HUES48 (cell line): ENCODE measurements around the gene UPK3A.
A peak's percentile ranks its signal among the peaks of the same experiment; 100 is the strongest.
"Not testable (repeated sequence)": the region's sequence is repeated elsewhere in the genome, so short reads cannot be mapped to it uniquely, and the experiment has no call there.

Source experiments
- H3K27ac ChIP-seq: one replicate; pipeline ENCODE4 v1.7.0; 2013; ENCODE audit warnings: low read depth, low read length, inconsistent platforms
- H3K27me3 ChIP-seq: 2 replicates; pipeline ENCODE4 v1.6.1; 2013; ENCODE audit warnings: mild to moderate bottlenecking, low read length; ENCODE audit not compliant: control insufficient read depth, insufficient read depth
- H3K36me3 ChIP-seq: 2 replicates; pipeline ENCODE4 v1.6.1; 2013; ENCODE audit warnings: low read length; ENCODE audit not compliant: control insufficient read depth, insufficient read depth
- H3K4me1 ChIP-seq: 2 replicates; pipeline ENCODE4 v1.6.1; 2013; ENCODE audit warnings: mild to moderate bottlenecking, low read length; ENCODE audit not compliant: control insufficient read depth, insufficient read depth
- H3K4me3 ChIP-seq: 2 replicates; pipeline ENCODE4 v1.5.1; 2013; ENCODE audit warnings: mild to moderate bottlenecking, low read depth, low read length
- H3K9ac ChIP-seq: 2 replicates; pipeline ENCODE4 v1.6.1; 2013; ENCODE audit warnings: mild to moderate bottlenecking, low read depth, low read length, moderate library complexity
- H3K9me3 ChIP-seq: 2 replicates; pipeline ENCODE4 v1.6.1; 2013; ENCODE audit warnings: low read length; ENCODE audit not compliant: control insufficient read depth, insufficient read depth

Gene UPK3A

GRCh38 chr22:45260395-45260759, 24.4 kb upstream of the UPK3A start:
- H3K9ac ChIP-seq, H3K27me3 ChIP-seq: not testable (repeated sequence)

DNA sequence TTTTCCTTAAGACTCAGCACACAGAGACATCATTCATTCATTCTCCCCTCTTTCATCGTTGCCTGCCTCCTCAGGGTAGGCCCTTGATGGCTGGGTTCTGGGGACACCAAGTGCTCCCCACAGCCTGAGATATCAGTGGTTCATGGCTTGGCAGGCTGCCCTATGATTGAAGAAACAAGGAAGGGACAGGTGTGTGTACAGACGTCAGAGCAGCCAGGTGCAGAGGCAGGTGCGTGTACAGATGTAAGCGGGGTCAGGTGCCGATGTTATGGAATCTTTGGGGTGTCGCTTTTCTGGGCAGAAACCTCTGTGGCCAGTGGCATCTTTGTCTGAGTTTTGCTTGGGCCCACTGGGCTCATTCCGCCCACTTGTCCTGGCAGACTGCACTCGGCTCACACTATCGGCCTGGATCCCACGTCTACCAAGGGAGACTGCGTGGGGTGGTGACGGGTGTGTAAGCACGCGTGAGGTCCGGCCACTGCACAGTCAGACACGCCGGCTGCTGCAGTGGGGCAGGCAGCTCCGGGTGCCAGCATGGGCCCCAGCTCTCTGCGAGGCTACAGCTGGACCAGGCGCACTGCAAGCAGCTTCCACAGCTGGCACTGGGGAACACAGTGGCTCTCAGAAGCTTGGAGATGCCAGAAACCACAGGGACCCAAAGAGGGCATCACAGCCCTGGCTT, 23.2 kb upstream of the UPK3A start:
- H3K4me1 ChIP-seq = no peaks in the 10 kb centered on the region; the same call in 1 of the 2 replicates
- no peaks in the 10 kb centered on the region for H3K36me3 ChIP-seq
- H3K27me3 ChIP-seq = peaks cover 9% of the 10 kb centered on the region
- H3K27ac ChIP-seq = no peak overlapping the region
- no peak overlapping the region for H3K4me3 ChIP-seq
- H3K9ac ChIP-seq = no peak overlapping the region
- H3K9me3 ChIP-seq = no peaks in the 10 kb centered on the region

More at GRCh38 chr22:45260395-45260759, 24.4 kb upstream of the UPK3A start:
- not testable (repeated sequence) for H3K4me1 ChIP-seq, H3K27ac ChIP-seq, H3K36me3 ChIP-seq, H3K4me3 ChIP-seq, H3K9me3 ChIP-seq

DNA sequence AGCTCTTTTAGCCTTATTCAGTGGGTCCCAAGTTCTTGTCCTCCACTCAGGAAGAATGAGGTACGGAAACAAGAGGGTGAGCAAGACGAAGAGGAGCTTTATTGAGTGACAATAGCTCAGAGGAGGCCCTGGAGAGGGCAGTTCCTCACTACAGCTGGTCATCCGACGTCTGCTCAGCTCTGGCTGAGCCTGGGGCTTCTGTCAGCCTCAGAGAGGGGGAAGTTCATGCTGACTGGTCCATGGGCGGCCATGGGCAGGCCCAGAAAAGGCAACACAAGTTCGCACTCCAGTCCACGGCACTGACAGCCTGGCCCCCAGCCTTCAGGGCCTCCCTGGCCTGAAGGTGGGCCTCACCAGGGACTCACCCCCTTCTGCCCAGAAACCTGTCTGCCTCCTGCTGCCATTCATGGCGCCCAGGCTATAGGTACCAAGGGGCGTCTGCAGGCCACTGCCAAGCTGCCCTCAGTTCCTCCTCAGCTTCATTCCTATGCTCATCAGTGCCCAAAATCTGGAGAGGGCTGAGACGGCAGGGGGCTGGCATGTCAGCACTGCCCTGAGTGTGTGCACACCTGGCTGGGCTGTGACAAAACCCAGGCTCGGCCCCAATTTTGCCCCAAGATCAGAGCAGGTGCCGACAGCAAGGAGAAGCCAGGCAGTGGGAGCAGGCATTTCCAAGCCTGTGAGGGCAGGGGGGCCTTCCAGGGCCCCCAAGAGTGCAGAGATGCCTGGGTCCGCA, 22.4 kb upstream of the UPK3A start:
- no peaks in the 10 kb centered on the region for H3K9me3 ChIP-seq
- no peaks in the 10 kb centered on the region; the same call in 1 of the 2 replicates for H3K4me1 ChIP-seq
- no peak overlapping the region for H3K9ac ChIP-seq
- H3K36me3 ChIP-seq = no peaks in the 10 kb centered on the region
- peaks cover 9% of the 10 kb centered on the region for H3K27me3 ChIP-seq
- H3K27ac ChIP-seq = no peak overlapping the region
- H3K4me3 ChIP-seq = no peak overlapping the region

- no peak overlapping the region for H3K27ac ChIP-seq
- H3K36me3 ChIP-seq = no peaks in the 10 kb centered on the region
- H3K9ac ChIP-seq = no peak overlapping the region
- peaks cover 9% of the 10 kb centered on the region for H3K27me3 ChIP-seq
- no peaks in the 10 kb centered on the region; the same call in 1 of the 2 replicates for H3K4me1 ChIP-seq
- H3K9me3 ChIP-seq = no peaks in the 10 kb centered on the region
- no peak overlapping the region for H3K4me3 ChIP-seq
Observed at GRCh38 chr22:45262931-45263462, 21.8 kb upstream of the UPK3A start.

GRCh38 chr22:45263463-45264269, 21.1 kb upstream of the UPK3A start:
- Histone ChIP-seq H3K9ac (no peak overlapping the region), H3K27ac (no peak overlapping the region), H3K4me3 (no peak overlapping the region)

GRCh38 chr22:45265535-45265934, 19.2 kb upstream of the UPK3A start:
- no peaks in the 10 kb centered on the region for H3K9me3 ChIP-seq
- H3K4me3 ChIP-seq = no peak overlapping the region
- no peak overlapping the region for H3K27ac ChIP-seq
- H3K36me3 ChIP-seq = no peaks in the 10 kb centered on the region
- no peak overlapping the region for H3K9ac ChIP-seq
- peaks cover 7% of the 10 kb centered on the region; the same call in 1 of the 2 replicates for H3K4me1 ChIP-seq
- H3K27me3 ChIP-seq = peaks cover 22% of the 10 kb centered on the region

More at GRCh38 chr22:45263463-45264269, 21.1 kb upstream of the UPK3A start:
- Histone ChIP-seq H3K4me1 (no peaks in the 10 kb centered on the region; the same call in 1 of the 2 replicates), H3K36me3 (no peaks in the 10 kb centered on the region), H3K27me3 (peaks cover 9% of the 10 kb centered on the region), H3K9me3 (no peaks in the 10 kb centered on the region)

DNA sequence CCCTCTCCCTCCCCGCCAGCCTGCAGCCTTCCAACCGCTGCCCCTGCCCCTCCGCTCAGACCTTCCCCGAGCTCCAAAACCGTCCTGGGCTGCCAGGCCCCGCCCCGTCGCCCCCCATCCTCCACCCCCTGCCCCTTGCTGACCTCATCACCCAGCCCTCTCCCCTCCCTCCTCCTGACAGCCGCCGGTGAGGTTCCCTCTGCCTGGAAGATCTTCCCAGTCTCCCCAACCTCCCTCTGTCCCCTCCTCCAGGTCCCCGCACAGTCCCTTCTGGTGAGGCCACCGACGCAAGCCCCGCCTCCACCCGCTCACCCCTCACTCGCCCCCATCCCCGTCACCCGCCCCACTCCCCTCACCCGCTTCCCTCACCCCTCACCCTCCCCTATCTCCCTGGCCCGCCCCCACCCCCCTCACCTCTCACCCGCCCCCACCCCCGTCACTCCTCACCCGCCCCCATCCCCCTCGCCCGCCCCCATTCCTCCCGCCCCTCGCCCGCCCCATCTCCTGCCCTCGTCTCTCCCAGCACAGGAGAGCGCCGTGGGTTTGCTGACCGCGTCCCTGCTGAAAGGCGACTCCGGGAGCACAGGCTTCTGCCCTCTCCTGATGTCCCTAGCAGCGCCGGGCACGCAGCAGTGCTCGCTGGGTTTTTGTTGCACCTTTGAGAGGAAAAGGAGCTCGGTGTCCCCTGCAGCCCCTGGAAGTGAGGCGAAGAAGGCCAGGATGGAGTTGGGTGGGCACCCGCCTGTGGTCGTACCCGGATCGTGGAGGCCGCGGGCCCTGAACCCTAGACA, 16.4 kb upstream of the UPK3A start:
- H3K4me1 ChIP-seq = peaks cover 7% of the 10 kb centered on the region; the same call in 1 of the 2 replicates
- no peaks in the 10 kb centered on the region for H3K9me3 ChIP-seq
- peak overlapping the region; percentile 88 for H3K27ac ChIP-seq
- H3K4me3 ChIP-seq = peak overlapping the region; percentile 83
- no peaks in the 10 kb centered on the region for H3K36me3 ChIP-seq
- H3K9ac ChIP-seq = no peak overlapping the region
- H3K27me3 ChIP-seq = peaks cover 20% of the 10 kb centered on the region

- Histone ChIP-seq H3K9ac (no peak overlapping the region), H3K4me3 (peak overlapping the region; percentile 83), H3K9me3 (no peaks in the 10 kb centered on the region), H3K27ac (peak overlapping the region; percentile 88), H3K36me3 (no peaks in the 10 kb centered on the region), H3K4me1 (peaks cover 7% of the 10 kb centered on the region; the same call in 1 of the 2 replicates), H3K27me3 (peaks cover 16% of the 10 kb centered on the region)
Observed at GRCh38 chr22:45268958-45269844, 15.5 kb upstream of the UPK3A start.

GRCh38 chr22:45270095-45271020, 14.4 kb upstream of the UPK3A start:
- Histone ChIP-seq H3K9me3 (no peaks in the 10 kb centered on the region), H3K4me1 (peaks cover 7% of the 10 kb centered on the region; the same call in 1 of the 2 replicates), H3K27ac (no peak overlapping the region), H3K27me3 (peaks cover 16% of the 10 kb centered on the region), H3K36me3 (no peaks in the 10 kb centered on the region), H3K9ac (no peak overlapping the region), H3K4me3 (no peak overlapping the region)
